GM18858 (cell line): ENCODE results near the gene CLDND1.

Source experiments
- ATAC-seq: cut with Tn5 transposase; IDR thresholded peaks from one replicate; pipeline ENCODE4 v1.9.1; 2021; ENCODE audit not compliant: unreplicated experiment

Gene CLDND1

GRCh38 chr3:98552232-98553020 lies 29.7 kb upstream of the CLDND1 start:
- no peak for ATAC-seq

GRCh38 chr3:98551754-98552153 lies 29.1 kb upstream of the CLDND1 start:
- no peak for ATAC-seq

GRCh38 chr3:98551236-98551635 lies 28.5 kb upstream of the CLDND1 start:
- no peak for ATAC-seq

GRCh38 chr3:98550833-98551232 lies 28.1 kb upstream of the CLDND1 start:
- ATAC-seq, result no peak

- no peak for ATAC-seq
These were observed 25.8 kb upstream of the CLDND1 start for GRCh38 chr3:98548544-98548943.

GRCh38 chr3:98545940-98546339 lies 23.2 kb upstream of the CLDND1 start:
- ATAC-seq, result peak; percentile 42

- ATAC-seq, result no peak
These were observed 19.9 kb upstream of the CLDND1 start for GRCh38 chr3:98542623-98543022.

GRCh38 chr3:98541695-98542094 lies 19.0 kb upstream of the CLDND1 start:
- no peak for ATAC-seq

GRCh38 chr3:98540346-98540745 lies 17.6 kb upstream of the CLDND1 start:
- ATAC-seq, result peak; percentile 36

GRCh38 chr3:98536456-98537017 lies 13.8 kb upstream of the CLDND1 start:
- ATAC-seq, result peak; percentile 69

GRCh38 chr3:98534734-98535133 lies 12.0 kb upstream of the CLDND1 start:
- no peak for ATAC-seq

- ATAC-seq, result no peak
These were observed 11.5 kb upstream of the CLDND1 start for GRCh38 chr3:98534168-98534567.

- no peak for ATAC-seq
These were observed 10.2 kb upstream of the CLDND1 start for GRCh38 chr3:98532709-98533571.

- ATAC-seq, result no peak
These were observed 9.6 kb upstream of the CLDND1 start for GRCh38 chr3:98532275-98532637.

- ATAC-seq, result peak; percentile 22
These were observed 9.0 kb upstream of the CLDND1 start, which contains the start of gene GPR15 for GRCh38 chr3:98531622-98532274. Gene GPR15 (plus strand): TSS chr3:98531978. CDS start chr3:98532034, 56 bp downstream.

- no peak for ATAC-seq
These were observed 8.0 kb upstream of the CLDND1 start for GRCh38 chr3:98530676-98531075.

- ATAC-seq, result no peak
These were observed 7.3 kb upstream of the CLDND1 start for GRCh38 chr3:98529856-98530459.

GRCh38 chr3:98528474-98529346 lies 6.0 kb upstream of the CLDND1 start:
- ATAC-seq, result no peak

GRCh38 chr3:98525494-98525893 lies 2.8 kb upstream of the CLDND1 start:
- no peak for ATAC-seq
